H1 (cell line): ENCODE results near the gene ELP5. TPM values are rescaled to one million over a fixed set of nuclear protein-coding genes. Genes with fewer than 3 reads are reported as not detected.

Source experiments
- CTCF ChIA-PET: fragments of 300-600 bp; sonication (Branson Sonifier 250); formaldehyde crosslinking; loops from one replicate; lab custom pipeline; 2021; ENCODE audit not compliant: partially characterized antibody; lab: Charles Lee
- POLR2A ChIA-PET: fragments of 300-600 bp; sonication (Branson Sonifier 250); formaldehyde crosslinking; loops from one replicate; lab custom pipeline; 2021; ENCODE audit warnings: inconsistent platforms; ENCODE audit not compliant: partially characterized antibody; lab: Charles Lee
- DNase-seq, 2 experiments: peaks; one replicate each; pipeline versions ENCODE4 v3.0.0 to v3.0.0-alpha.2; 2010 to 2022; ENCODE audit warnings: low spot score in 2 of 2, low read depth in 1 of 2, mixed read lengths in 1 of 2
- FAIRE-seq: peaks from 2 replicates; lab custom pipeline; 2011; peaks lifted over from hg19 to GRCh38; lab: Jason Lieb, UNC
- H2AFZ ChIP-seq: 2 replicates; pipeline ENCODE4 v1.8.1; 2012; ENCODE audit warnings: low read length, inconsistent platforms
- H2AK5ac ChIP-seq: 2 replicates; pipeline ENCODE4 v1.6.1; 2013; ENCODE audit warnings: low read depth, low read length
- H2BK120ac ChIP-seq: replicated peaks from 2 replicates; pipeline ENCODE3; 2013; ENCODE audit warnings: low read depth, low read length, inconsistent platforms
- H2BK12ac ChIP-seq: 2 replicates; pipeline ENCODE4 v1.6.1; 2013; ENCODE audit warnings: low read depth, low read length
- H2BK15ac ChIP-seq: 2 replicates; pipeline ENCODE4 v1.6.1; 2013; ENCODE audit warnings: low read length
- H2BK20ac ChIP-seq: 2 replicates; pipeline ENCODE4 v1.6.1; 2013; ENCODE audit warnings: low read length
- H2BK5ac ChIP-seq: 2 replicates; pipeline ENCODE4 v1.6.1; 2013; ENCODE audit warnings: low read depth, low read length
- H3K14ac ChIP-seq: 2 replicates; pipeline ENCODE4 v1.6.1; 2013; ENCODE audit warnings: inconsistent platforms; ENCODE audit not compliant: insufficient read length
- H3K18ac ChIP-seq: 2 replicates; pipeline ENCODE4 v1.6.1; 2013; ENCODE audit warnings: low read length; ENCODE audit errors: extremely low read depth
- H3K23ac ChIP-seq: 2 replicates; pipeline ENCODE4 v1.6.1; 2013; ENCODE audit warnings: inconsistent platforms; ENCODE audit not compliant: insufficient read length
- H3K23me2 ChIP-seq: 2 replicates; pipeline ENCODE4 v1.6.1; 2013; ENCODE audit warnings: low read depth, low read length
- H3K27ac ChIP-seq: 2 replicates; pipeline ENCODE4 v1.6.1; 2011; ENCODE audit warnings: low read depth, low read length, inconsistent platforms
- H3K27me3 ChIP-seq, 4 experiments: replicated peaks in 1 of 4; 1 replicate in 1 of 4; 2 replicates in 3 of 4; pipeline versions ENCODE4 v1.6.1 to v1.8.1; 2011 to 2013; ENCODE audit warnings: low read length in 3 of 4, mild to moderate bottlenecking in 3 of 4, inconsistent platforms in 2 of 4, mixed read lengths in 2 of 4, moderate library complexity in 1 of 4; ENCODE audit not compliant: control insufficient read depth in 3 of 4, insufficient read depth in 3 of 4; ENCODE audit errors: extremely low read depth in 1 of 4
- H3K36me3 ChIP-seq, 4 experiments: 2 replicates each; pipeline versions ENCODE4 v1.6.1 to v1.8.1; 2011 to 2013; ENCODE audit warnings: mild to moderate bottlenecking in 4 of 4, low read length in 3 of 4, moderate library complexity in 2 of 4, control low read depth in 1 of 4, inconsistent platforms in 1 of 4; ENCODE audit not compliant: insufficient read depth in 4 of 4, control insufficient read depth in 2 of 4
- H3K4ac ChIP-seq: replicated peaks from 2 replicates; pipeline ENCODE3; 2013; ENCODE audit warnings: low read length, low read depth, mixed read lengths, inconsistent platforms; ENCODE audit not compliant: insufficient read length
- H3K4me1 ChIP-seq, 4 experiments: replicated peaks in 1 of 4; 1 replicate in 1 of 4; 2 replicates in 3 of 4; pipeline versions ENCODE4 v1.6.1 to v1.8.1; 2011 to 2013; ENCODE audit warnings: low read length in 3 of 4, inconsistent platforms in 2 of 4, mixed read lengths in 1 of 4; ENCODE audit not compliant: insufficient read depth in 4 of 4, control insufficient read depth in 3 of 4
- H3K4me2 ChIP-seq, 2 experiments: 2 replicates each; pipeline versions ENCODE4 v1.6.1 to v1.8.1; 2011 to 2013; ENCODE audit warnings: low read depth in 2 of 2, low read length in 2 of 2, control low read depth in 1 of 2, inconsistent platforms in 1 of 2, mild to moderate bottlenecking in 1 of 2; ENCODE audit not compliant: insufficient read depth in 1 of 2
- H3K4me3 ChIP-seq, 4 experiments: fragments of 200-600, 300-600 bp in 1 of 4; sonication (generic), shearing (Covaris generic), sonication (Bioruptor Twin) in 1 of 4; 2 replicates each; pipeline versions ENCODE4 v1.5.1 to v1.8.1; 2011 to 2016; ENCODE audit warnings: low read length in 4 of 4, low read depth in 3 of 4, control low read depth in 2 of 4, inconsistent platforms in 2 of 4, mild to moderate bottlenecking in 2 of 4, mixed read lengths in 1 of 4, moderate library complexity in 1 of 4; ENCODE audit not compliant: insufficient read depth in 2 of 4; ENCODE audit errors: extremely low read depth in 1 of 4
- H3K56ac ChIP-seq: replicated peaks from 2 replicates; pipeline ENCODE3; 2013; ENCODE audit warnings: low read depth, mild to moderate bottlenecking, mixed read lengths, low read length, inconsistent platforms; ENCODE audit not compliant: insufficient read length
- H3K79me1 ChIP-seq: 2 replicates; pipeline ENCODE4 v1.6.1; 2013; ENCODE audit warnings: low read depth, low read length, control low read depth
- H3K79me2 ChIP-seq, 2 experiments: 2 replicates each; pipeline versions ENCODE4 v1.6.1 to v1.8.1; 2012 to 2013; ENCODE audit warnings: low read length in 2 of 2, mild to moderate bottlenecking in 2 of 2, inconsistent platforms in 1 of 2; ENCODE audit not compliant: insufficient read depth in 2 of 2, control insufficient read depth in 1 of 2
- H3K9ac ChIP-seq, 4 experiments: replicated peaks in 1 of 4; 1 replicate in 1 of 4; 2 replicates in 3 of 4; pipeline versions ENCODE4 v1.6.1 to v1.8.1; 2011 to 2013; ENCODE audit warnings: low read depth in 3 of 4, low read length in 3 of 4, control low read depth in 2 of 4, mild to moderate bottlenecking in 2 of 4, moderate library complexity in 2 of 4, inconsistent platforms in 1 of 4; ENCODE audit errors: extremely low read depth in 1 of 4
- H3K9me3 ChIP-seq, 2 experiments: 2 replicates each; pipeline versions ENCODE4 v1.6.1 to v1.8.1; 2012 to 2013; ENCODE audit warnings: mild to moderate bottlenecking in 2 of 2, moderate library complexity in 2 of 2, control low read depth in 1 of 2, inconsistent platforms in 1 of 2, low read depth in 1 of 2, low read length in 1 of 2, mixed read lengths in 1 of 2; ENCODE audit not compliant: insufficient read depth in 2 of 2
- H4K20me1 ChIP-seq, 2 experiments: replicated peaks in 1 of 2; 2 replicates each; pipeline versions ENCODE3 to v1.8.1; 2011 to 2013; ENCODE audit warnings: inconsistent platforms in 2 of 2, low read length in 2 of 2, mild to moderate bottlenecking in 1 of 2; ENCODE audit not compliant: insufficient read depth in 2 of 2, control insufficient read depth in 1 of 2
- H4K5ac ChIP-seq: 2 replicates; pipeline ENCODE4 v1.6.1; 2013; ENCODE audit warnings: low read length, low read depth, mixed read lengths, inconsistent platforms; ENCODE audit not compliant: insufficient read length
- H4K8ac ChIP-seq: 2 replicates; pipeline ENCODE4 v1.8.0; 2013; ENCODE audit warnings: mild to moderate bottlenecking, moderate library complexity, low read length, inconsistent platforms; ENCODE audit not compliant: insufficient read depth; ENCODE audit errors: extremely low read depth
- H4K91ac ChIP-seq: replicated peaks from 2 replicates; pipeline ENCODE3; 2013; ENCODE audit warnings: low read length, mixed read lengths, inconsistent platforms; ENCODE audit not compliant: insufficient read length
- KDM5A ChIP-seq: fragments of 200-600 bp; IDR thresholded peaks from 2 replicates; pipeline ENCODE4 v1.7.1; 2012; ENCODE audit warnings: mild to moderate bottlenecking, low read length, inconsistent platforms, mixed read lengths
- SAP30 ChIP-seq: fragments of 300-600 bp; sonication (generic); IDR thresholded peaks from 2 replicates; pipeline ENCODE4 v1.7.1; 2012; ENCODE audit warnings: low read length, moderate library complexity, mild to moderate bottlenecking, inconsistent platforms; ENCODE audit not compliant: insufficient read depth, insufficient replicate concordance
- WGBS, 2 experiments: shearing (Covaris generic) in 1 of 2; methylation state at CpG; one replicate each; pipeline versions ENCODE4 v1.1.6 to v1.1.7; 2013 to 2015; ENCODE audit warnings: low lambda C conversion rate in 2 of 2, mixed read lengths in 2 of 2, inconsistent platforms in 1 of 2, low coverage in 1 of 2, missing lambda C conversion rate in 1 of 2; ENCODE audit not compliant: insufficient replicate concordance in 2 of 2, insufficient coverage in 1 of 2, insufficient read length in 1 of 2; ENCODE audit errors: extremely low coverage in 1 of 2, missing lambda C conversion rate in 1 of 2; 5-methylcytosine and 5-hydroxymethylcytosine counted together
- polyA plus RNA-seq, 7 experiments: library from polyadenylated mRNA; depleted of rRNA in 3 of 7; stranded (reverse) in 5 of 7; unstranded in 2 of 7; fragments of >200 nt in 5 of 7; fragments of 200-250 nt in 2 of 7; gene quantifications; 1 replicate in 5 of 7; 2 replicates in 1 of 7; 4 replicates in 1 of 7; pipeline versions ENCODE4 v1.2.1 to v1.2.3, GENCODE V29; 2011 to 2013; ENCODE audit warnings: missing spikeins in 2 of 7, mixed read lengths in 2 of 7
- total RNA-seq: library from RNA; stranded (reverse); fragmentation: NEBNext Ultra II Directional; extraction: Animal tissue kit (Norgen Biotek cat#: 25700); gene quantifications from 2 replicates; pipeline ENCODE4 v1.2.1, GENCODE V29; 2021

Gene ELP5
- total and polyA plus RNA-seq, 2 of the 8 experiments (the other 6 are each of a cell fraction or from before 2014, with no cell fraction given), result 75.4 to 107 TPM

- H3K36me3 ChIP-seq, result peaks cover 20 to 38% (median 36%) of the 10 kb centered on the region in 4 experiments; a peak in 7 of 8 replicates
- no peaks in the 10 kb centered on the region for H3K9me3 ChIP-seq
- FAIRE-seq (no peak), DNase-seq (no peak)
- H3K27ac ChIP-seq, result peak overlapping the region; percentile 71
- H3K4me2 ChIP-seq, result peak overlapping the region; percentile 56 to 85
- POLR2A ChIA-PET, result interaction anchor here (1.0 to 19.7 kb wide), 17 partner anchors 9 to 453 kb away, joined by 3 to 386 read pairs (median 6); partner anchors contain the start of genes ACADVL, CLDN7, CTDNEP1 and DLG4
- H3K9ac ChIP-seq, result peak overlapping the region; percentile 73 to 90 (median 82)
- no peak overlapping the region; the same call in 1 of the 2 replicates for H3K18ac ChIP-seq
- H4K91ac ChIP-seq, result peak overlapping the region; percentile 4
- H2BK12ac ChIP-seq, result no peak overlapping the region
- H2BK15ac ChIP-seq, result no peak overlapping the region
- no peak overlapping the region for H2BK120ac ChIP-seq
- CTCF ChIA-PET, result interaction anchor here (1.0 to 6.4 kb wide), 3 partner anchors 13 to 218 kb away, joined by 3 to 46 read pairs (median 4); partner anchors contain the start of genes ACADVL and DLG4
- TF ChIP-seq KDM5A (no peak), SAP30 (no peak)
- no peak overlapping the region for H2AK5ac ChIP-seq
- H3K14ac ChIP-seq, result no peak overlapping the region
- H2BK5ac ChIP-seq, result peak overlapping the region; percentile 87
- H3K4me3 ChIP-seq, result peak overlapping the region; percentile 68 to 89 (median 80)
- peak overlapping the region; percentile 96; the same call in 1 of the 2 replicates for H4K8ac ChIP-seq
- H4K20me1 ChIP-seq, result peaks cover 19 to 45% of the 10 kb centered on the region in 2 experiments
- peak overlapping the region; percentile 70 for H3K56ac ChIP-seq
- no peak overlapping the region for H2AFZ ChIP-seq
- H3K79me2 ChIP-seq, result peaks cover 13 to 62% of the 10 kb centered on the region in 2 experiments
- no peaks in the 10 kb centered on the region for H3K23me2 ChIP-seq
- no peak overlapping the region for H3K4ac ChIP-seq
- 4% methylated on average over 9 of the region's 9 CpGs; no CpG with 5 or more reads in 1 of the 2 experiments for WGBS, 2 experiments
- peaks cover 13% of the 10 kb centered on the region for H3K79me1 ChIP-seq
- no peak overlapping the region for H3K23ac ChIP-seq
- peak overlapping the region; percentile 83 for H4K5ac ChIP-seq
- peaks cover 3 to 14% (median 6%) of the 10 kb centered on the region in 4 experiments; a peak in 6 of 7 replicates for H3K4me1 ChIP-seq
- no peak overlapping the region for H2BK20ac ChIP-seq
- H3K27me3 ChIP-seq, result no peaks in the 10 kb centered on the region
These were observed 18.3 kb upstream of the ELP5 start for GRCh38 chr17:7233701-7234082.
